ENCODE results near the gene CXorf38.
A peak's percentile ranks its signal among the peaks of the same experiment; 100 is the strongest.

CXorf38 gene, protein sequence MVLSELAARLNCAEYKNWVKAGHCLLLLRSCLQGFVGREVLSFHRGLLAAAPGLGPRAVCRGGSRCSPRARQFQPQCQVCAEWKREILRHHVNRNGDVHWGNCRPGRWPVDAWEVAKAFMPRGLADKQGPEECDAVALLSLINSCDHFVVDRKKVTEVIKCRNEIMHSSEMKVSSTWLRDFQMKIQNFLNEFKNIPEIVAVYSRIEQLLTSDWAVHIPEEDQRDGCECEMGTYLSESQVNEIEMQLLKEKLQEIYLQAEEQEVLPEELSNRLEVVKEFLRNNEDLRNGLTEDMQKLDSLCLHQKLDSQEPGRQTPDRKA

DNA sequence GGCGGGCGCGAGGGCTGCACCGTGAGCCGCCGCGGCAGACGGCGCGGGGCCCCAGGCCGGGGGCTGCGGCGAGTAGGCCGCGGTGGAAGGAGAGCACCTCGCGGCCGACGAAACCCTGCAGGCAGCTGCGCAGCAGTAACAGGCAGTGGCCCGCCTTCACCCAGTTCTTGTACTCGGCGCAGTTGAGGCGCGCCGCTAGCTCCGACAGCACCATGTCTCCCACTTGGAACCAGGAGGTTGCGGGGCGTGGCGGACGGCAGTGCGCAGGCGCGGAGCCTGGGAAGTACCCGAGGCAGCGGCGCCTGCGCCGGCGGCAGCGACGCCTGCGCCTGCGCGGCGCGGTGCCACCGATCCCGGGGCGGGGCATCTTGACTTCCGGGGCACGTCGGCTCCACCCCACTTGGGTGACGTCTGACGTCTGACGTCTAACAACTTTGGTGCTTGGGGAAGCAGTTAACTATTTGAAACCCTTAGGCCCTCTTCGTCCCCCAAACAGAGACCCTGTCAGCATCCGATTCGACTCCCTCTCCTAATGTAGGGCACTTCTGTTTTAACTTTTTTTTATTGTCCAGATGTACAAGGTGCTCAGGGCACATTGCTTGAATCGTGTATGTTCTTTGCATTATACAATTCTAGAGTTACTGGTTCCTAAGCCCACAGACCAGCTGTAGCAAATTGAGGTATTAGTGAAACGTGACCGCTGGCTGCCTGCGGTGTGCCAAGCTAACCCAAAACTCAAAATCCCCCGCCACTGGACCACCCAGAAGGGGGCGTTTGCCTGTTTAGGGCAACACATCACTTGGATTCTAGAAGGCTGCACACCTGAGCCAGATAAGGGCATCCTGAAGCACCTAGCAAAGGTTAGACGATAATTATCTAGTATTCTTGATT, at the start of gene CXorf38:
TSS of gene CXorf38 (minus strand) at position 255 of the 891 bp plus-strand sequence. CDS start at position 214, 41 bp downstream.
- Histone ChIP-seq H3K9ac (ENCODE audit: low read depth, low read length) (peak within 1 kb of the TSS; percentile 72), H3K4me1 (ENCODE audit: insufficient read depth, low read length) (no peaks in the 10 kb centered on the region), H3K9me3 (ENCODE audit: control insufficient read depth, insufficient read depth, low read length) (no peaks in the 10 kb centered on the region)

DNA sequence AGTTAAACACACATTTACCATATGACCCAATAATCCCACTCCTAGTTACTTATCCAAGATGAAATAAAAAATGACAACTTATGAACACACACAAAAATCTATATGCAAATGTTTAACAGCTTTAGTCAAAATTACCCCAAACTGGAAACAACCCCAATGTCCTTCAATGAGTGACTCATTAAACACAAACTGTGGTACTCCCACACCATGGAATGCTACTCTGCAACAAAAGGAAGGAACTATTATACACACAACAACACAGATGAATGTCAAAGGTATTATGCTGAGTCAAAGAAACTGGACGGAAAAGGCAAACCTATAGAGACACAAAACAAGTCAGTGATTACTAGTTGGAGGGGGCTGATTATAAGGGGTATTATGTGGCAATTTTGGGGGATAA, 47.4 kb upstream of the CXorf38 start:
- no peak overlapping the region for H3K9ac ChIP-seq (ENCODE audit: low read depth, low read length)
- H3K9me3 ChIP-seq (ENCODE audit: control insufficient read depth, insufficient read depth, low read length), result no peaks in the 10 kb centered on the region; the same call in 1 of the 2 replicates
- peaks cover 7% of the 10 kb centered on the region for H3K36me3 ChIP-seq (ENCODE audit: insufficient read depth, low read length)
- H3K4me1 ChIP-seq (ENCODE audit: insufficient read depth, low read length), result peaks cover 5% of the 10 kb centered on the region

More for the DNA sequence above, at the start of gene CXorf38:
- no peaks in the 10 kb centered on the region for H3K36me3 ChIP-seq (ENCODE audit: insufficient read depth, low read length)

DNA sequence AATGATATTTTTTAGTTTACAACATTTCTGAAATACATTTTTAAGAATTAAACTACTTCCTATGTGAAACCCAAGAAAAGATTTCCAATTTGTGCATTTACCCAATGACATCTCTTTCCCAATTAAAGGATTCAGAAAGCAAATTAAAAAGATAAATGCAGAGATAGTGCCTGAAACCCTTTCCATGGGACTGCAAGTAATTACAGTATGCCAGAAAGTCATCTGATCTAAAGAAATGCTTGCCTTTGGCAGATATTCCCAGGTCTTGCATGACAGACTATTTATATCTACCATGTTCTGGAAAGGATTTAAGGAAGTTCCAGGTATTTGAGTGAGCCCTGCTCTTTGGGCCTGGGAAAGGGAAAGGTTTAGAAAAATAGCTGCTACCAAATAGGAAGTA, 41.6 kb upstream of the CXorf38 start:
- Histone ChIP-seq H3K36me3 (ENCODE audit: insufficient read depth, low read length) (peaks cover 7% of the 10 kb centered on the region), H3K4me1 (ENCODE audit: insufficient read depth, low read length) (peaks cover 11% of the 10 kb centered on the region), H3K9ac (ENCODE audit: low read depth, low read length) (no peak overlapping the region), H3K9me3 (ENCODE audit: control insufficient read depth, insufficient read depth, low read length) (no peaks in the 10 kb centered on the region)

DNA sequence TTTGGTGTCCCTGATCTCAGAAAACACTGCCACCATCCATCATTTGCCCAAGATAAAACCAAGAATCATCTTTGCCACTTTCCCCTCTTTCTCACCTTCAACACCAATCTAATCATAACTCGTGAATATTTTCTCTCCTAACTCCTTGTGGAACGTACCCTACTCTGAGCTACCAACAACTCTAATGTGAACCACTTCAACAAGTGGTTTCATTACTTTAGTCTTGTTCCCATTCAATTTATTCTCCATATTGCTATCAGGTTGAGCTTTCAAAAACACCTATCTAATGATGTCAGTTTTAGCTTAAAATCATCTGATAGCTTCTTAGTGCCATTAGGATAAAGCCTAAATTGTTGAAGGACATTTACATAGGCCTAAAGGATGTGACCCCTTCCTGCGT, 39.8 kb upstream of the CXorf38 start:
- Histone ChIP-seq H3K4me1 (ENCODE audit: insufficient read depth, low read length) (peaks cover 11% of the 10 kb centered on the region), H3K9me3 (ENCODE audit: control insufficient read depth, insufficient read depth, low read length) (no peaks in the 10 kb centered on the region), H3K36me3 (ENCODE audit: insufficient read depth, low read length) (peaks cover 7% of the 10 kb centered on the region), H3K9ac (ENCODE audit: low read depth, low read length) (no peak overlapping the region)

DNA sequence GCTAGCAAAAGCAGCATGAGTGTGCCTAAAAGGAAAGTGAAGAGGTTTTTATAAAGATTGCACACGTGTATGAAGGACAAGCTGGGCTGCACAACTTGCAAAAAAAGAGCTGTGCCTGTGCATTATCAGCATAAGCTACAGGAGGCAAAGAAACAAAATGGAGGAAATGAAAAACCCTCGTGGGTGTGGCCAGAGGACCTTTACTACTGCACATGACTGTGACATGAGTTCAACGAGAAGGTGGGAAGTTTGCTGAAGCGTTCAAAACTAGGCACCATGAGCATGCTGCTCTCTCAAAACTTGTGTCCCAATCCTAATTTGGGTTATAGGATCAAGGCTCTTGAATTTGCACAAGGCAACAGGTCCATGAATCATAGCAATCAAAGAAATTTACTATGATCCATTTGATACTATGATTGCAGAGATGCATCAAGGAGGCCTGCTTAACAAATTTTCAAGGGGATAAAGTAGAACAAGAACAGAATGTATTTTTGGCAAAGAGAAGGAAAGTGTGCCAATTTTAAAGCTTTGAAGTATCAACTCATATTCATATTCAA, 38.1 kb upstream of the CXorf38 start:
- Histone ChIP-seq H3K9ac (ENCODE audit: low read depth, low read length) (no peak overlapping the region), H3K36me3 (ENCODE audit: insufficient read depth, low read length) (peaks cover 7% of the 10 kb centered on the region), H3K4me1 (ENCODE audit: insufficient read depth, low read length) (peaks cover 11% of the 10 kb centered on the region; the same call in 1 of the 2 replicates), H3K9me3 (ENCODE audit: control insufficient read depth, insufficient read depth, low read length) (no peaks in the 10 kb centered on the region)

DNA sequence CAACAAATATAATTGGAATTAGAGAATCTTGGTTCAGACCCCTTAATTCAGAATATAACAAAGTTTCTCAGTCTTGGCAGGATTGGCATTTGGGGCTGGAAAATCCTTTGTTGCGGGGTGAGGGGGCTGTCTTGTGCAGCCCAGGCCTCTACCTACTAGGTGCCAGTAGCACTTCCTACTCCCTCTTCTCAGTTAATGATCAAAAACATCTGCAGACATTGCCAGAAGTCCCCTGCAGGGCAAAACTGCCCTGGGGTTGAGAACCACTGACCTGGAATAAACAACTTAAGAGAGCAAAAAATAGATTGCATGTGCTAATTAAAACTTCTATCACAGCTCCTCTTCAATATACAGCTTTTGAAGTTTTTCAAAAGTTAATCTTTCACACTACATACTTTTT, 36.7 kb upstream of the CXorf38 start:
- Histone ChIP-seq H3K9me3 (ENCODE audit: control insufficient read depth, insufficient read depth, low read length) (no peaks in the 10 kb centered on the region), H3K4me1 (ENCODE audit: insufficient read depth, low read length) (0 out of 2 replicates have a peak, but pooled peaks cover 4% of the 10 kb centered on the region), H3K36me3 (ENCODE audit: insufficient read depth, low read length) (peaks cover 3% of the 10 kb centered on the region; the same call in 1 of the 2 replicates), H3K9ac (ENCODE audit: low read depth, low read length) (no peak overlapping the region)

DNA sequence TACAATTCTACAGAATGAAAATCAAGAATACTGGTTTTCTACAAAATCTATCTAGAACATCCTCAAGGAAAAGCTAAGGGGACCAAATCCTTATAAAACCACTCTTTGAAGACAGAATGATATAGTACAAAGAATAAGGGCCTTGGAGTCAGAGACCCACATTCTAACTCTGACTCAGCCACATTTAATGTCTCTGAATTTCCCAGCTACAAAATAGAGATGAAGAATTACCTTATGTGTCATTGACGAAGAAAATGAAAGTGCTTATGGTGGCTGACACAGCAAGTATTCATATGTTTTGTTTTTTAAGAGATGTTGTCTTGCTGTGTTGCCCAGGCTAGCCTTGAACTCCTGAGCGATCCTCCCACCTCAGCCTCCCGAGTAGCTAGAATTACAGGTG, 35.9 kb upstream of the CXorf38 start:
- peaks cover 3% of the 10 kb centered on the region; the same call in 1 of the 2 replicates for H3K36me3 ChIP-seq (ENCODE audit: insufficient read depth, low read length)
- no peak overlapping the region for H3K9ac ChIP-seq (ENCODE audit: low read depth, low read length)

DNA sequence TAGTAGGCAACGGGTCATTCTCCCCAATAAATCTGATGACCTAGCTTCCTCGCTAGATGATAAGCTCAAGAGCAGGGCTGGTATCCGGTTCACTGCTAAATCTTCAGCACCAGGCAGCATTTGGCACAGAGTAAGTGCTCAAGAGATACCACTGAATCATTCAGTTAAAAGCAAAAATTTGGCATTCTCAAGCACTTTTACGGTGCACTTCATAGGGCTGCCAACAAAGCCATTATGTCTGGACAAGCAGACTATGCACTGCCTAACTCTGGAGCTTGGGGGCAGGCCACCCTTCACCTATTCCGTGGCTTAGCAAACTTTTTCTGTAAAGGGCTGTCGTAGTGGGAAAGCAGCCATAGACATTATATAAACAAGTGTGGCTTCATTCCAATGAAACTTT, 23.8 kb upstream of the CXorf38 start:
- Histone ChIP-seq H3K9ac (ENCODE audit: low read depth, low read length) (no peak overlapping the region), H3K4me1 (ENCODE audit: insufficient read depth, low read length) (no peaks in the 10 kb centered on the region), H3K36me3 (ENCODE audit: insufficient read depth, low read length) (peaks cover 18% of the 10 kb centered on the region), H3K9me3 (ENCODE audit: control insufficient read depth, insufficient read depth, low read length) (no peaks in the 10 kb centered on the region)

More for the DNA sequence above, 35.9 kb upstream of the CXorf38 start:
- Histone ChIP-seq H3K4me1 (ENCODE audit: insufficient read depth, low read length) (0 out of 2 replicates have a peak, but pooled peaks cover 4% of the 10 kb centered on the region), H3K9me3 (ENCODE audit: control insufficient read depth, insufficient read depth, low read length) (no peaks in the 10 kb centered on the region)

DNA sequence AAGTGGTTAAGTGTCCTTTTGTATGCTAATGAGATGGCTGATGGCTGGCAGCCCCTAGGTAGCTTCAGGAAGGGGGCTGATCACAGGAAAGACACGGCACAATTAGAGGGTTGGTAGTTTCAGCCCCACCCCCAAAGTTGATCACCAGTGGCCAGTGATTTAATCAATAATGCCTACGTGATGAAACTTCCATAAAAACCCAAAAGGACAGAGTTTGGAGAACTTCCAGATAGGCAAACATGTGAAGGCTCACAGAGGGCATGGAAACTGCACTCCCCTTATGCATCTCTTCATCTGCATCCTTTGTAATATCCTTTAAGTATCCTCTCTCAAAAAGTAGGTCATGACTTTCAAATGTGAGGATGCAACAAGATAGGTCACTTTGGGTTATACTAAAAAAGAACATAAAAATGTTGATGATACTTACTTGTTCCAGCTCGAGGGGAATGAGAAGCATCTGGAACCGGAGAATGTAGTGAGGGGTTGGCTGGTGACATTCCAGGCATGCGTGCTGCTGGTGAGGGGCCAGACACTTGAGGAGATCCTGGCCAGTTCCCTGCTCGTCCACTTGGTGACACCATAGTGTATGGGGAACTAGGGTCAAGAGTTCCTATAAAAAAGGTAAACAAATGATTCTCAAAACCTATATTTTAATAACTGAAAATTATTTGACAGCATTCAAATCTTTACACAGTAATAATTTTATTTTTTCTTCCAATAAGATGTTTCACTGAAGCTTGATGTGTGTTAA, 16.7 kb upstream of the CXorf38 start:
- Histone ChIP-seq H3K9ac (ENCODE audit: low read depth, low read length) (no peak overlapping the region), H3K4me1 (ENCODE audit: insufficient read depth, low read length) (peaks cover 4% of the 10 kb centered on the region; the same call in 1 of the 2 replicates), H3K9me3 (ENCODE audit: control insufficient read depth, insufficient read depth, low read length) (no peaks in the 10 kb centered on the region), H3K36me3 (ENCODE audit: insufficient read depth, low read length) (peaks cover 9% of the 10 kb centered on the region)

DNA sequence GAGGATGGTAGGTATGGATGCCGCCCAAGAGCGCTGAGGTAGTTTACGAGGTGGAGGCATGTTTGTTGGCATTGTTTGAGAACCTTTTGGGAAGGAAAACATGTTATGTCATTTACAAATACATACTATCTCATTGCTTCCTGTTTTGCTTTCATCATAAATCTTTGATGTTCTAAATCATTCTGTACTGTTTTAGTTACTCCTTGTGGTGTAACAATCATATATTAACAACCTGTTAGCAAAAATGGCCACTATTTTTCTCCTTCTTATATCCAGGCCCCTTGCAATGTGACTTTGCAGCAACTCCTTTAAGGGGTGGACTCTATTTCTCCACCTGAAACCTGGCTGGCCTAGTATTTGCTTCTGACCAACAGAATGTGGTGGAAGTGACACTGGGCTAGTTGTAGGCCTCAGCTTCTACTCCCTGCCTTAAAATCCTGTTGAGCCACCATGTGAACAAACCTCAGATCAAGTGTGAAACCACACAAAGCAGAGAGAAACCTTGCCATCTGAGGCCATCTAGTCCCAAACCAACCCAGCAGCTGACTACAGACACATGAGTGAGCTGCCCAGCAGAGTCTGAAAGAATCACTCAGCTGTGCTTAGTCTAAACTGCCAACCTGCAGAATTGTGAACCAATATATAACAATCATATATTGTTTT, 15.8 kb upstream of the CXorf38 start:
- Histone ChIP-seq H3K9me3 (ENCODE audit: control insufficient read depth, insufficient read depth, low read length) (no peaks in the 10 kb centered on the region), H3K9ac (ENCODE audit: low read depth, low read length) (no peak overlapping the region), H3K4me1 (ENCODE audit: insufficient read depth, low read length) (peaks cover 4% of the 10 kb centered on the region; the same call in 1 of the 2 replicates), H3K36me3 (ENCODE audit: insufficient read depth, low read length) (peaks cover 10% of the 10 kb centered on the region)

DNA sequence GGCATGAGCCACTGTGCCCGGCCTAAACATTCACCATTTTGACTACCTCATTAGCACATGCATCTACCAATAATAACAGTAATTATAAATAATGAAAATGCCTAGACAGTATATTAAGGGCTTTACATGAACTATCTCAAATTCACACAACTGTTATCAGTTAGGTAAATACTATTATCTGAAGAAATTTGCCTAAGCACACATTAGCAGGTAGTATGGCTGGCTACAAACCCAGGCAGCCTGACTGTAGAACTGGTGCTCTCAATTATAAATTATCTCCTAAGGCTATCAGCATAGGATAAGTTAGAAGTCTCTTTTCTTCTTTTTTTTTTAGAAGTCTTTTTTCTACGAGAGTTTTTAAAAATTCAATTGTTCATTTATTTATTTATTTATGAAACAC, 14.1 kb upstream of the CXorf38 start:
- Histone ChIP-seq H3K36me3 (ENCODE audit: insufficient read depth, low read length) (peaks cover 12% of the 10 kb centered on the region), H3K9me3 (ENCODE audit: control insufficient read depth, insufficient read depth, low read length) (no peaks in the 10 kb centered on the region), H3K4me1 (ENCODE audit: insufficient read depth, low read length) (peaks cover 4% of the 10 kb centered on the region; the same call in 1 of the 2 replicates), H3K9ac (ENCODE audit: low read depth, low read length) (no peak overlapping the region)

DNA sequence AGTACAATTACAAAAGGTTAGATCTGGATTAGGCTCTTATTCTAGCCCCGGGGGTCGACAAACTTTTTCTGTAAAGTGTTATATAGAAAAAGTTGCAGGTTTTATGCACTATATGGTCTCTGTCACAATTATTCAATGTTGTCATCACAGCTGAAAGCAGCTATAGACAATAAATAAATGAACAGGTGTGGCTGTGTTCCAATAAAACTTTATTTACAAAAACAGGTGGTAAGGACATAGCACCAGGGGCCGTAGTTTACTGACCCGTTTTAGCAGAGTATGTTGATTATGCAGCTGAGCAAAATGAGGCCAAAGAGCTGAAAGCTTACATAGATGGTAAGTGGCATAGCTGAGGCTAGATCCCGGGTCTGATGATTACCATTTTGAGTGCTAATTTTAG, 13.0 kb upstream of the CXorf38 start:
- H3K9ac ChIP-seq (ENCODE audit: low read depth, low read length), result no peak overlapping the region
- no peaks in the 10 kb centered on the region for H3K9me3 ChIP-seq (ENCODE audit: control insufficient read depth, insufficient read depth, low read length)
- H3K36me3 ChIP-seq (ENCODE audit: insufficient read depth, low read length), result peaks cover 13% of the 10 kb centered on the region
- peaks cover 4% of the 10 kb centered on the region; the same call in 1 of the 2 replicates for H3K4me1 ChIP-seq (ENCODE audit: insufficient read depth, low read length)

DNA sequence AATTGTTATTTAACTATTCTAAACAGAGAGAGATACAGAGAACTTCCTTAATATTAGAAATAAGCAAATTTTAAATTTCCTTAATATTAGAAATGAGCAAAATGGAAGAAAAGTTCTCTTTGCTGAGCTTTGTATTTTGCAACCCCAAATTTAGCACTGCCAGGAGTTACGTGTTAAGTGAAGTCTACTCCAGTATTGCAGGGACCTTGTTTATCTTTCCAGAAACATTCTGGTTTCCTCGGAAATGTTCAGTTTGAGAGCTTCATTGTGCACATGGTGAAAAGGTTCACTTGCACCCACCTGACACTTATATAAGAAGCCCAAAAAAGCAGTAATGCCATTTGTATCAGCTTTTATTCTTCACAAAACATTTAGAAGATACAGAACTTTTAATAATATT, 6.2 kb upstream of the CXorf38 start:
- no peaks in the 10 kb centered on the region for H3K4me1 ChIP-seq (ENCODE audit: insufficient read depth, low read length)
- no peak overlapping the region for H3K9ac ChIP-seq (ENCODE audit: low read depth, low read length)
- peaks cover 10% of the 10 kb centered on the region; the same call in 1 of the 2 replicates for H3K36me3 ChIP-seq (ENCODE audit: insufficient read depth, low read length)
- H3K9me3 ChIP-seq (ENCODE audit: control insufficient read depth, insufficient read depth, low read length), result no peaks in the 10 kb centered on the region
